ENCODE measurements around the gene CNN2. TPM values are rescaled to one million over a fixed set of nuclear protein-coding genes. Genes with fewer than 3 reads are reported as not detected.
A peak's percentile ranks its signal among the peaks of the same experiment; 100 is the strongest.
"Not testable (repeated sequence)": the region's sequence is repeated elsewhere in the genome, so short reads cannot be mapped to it uniquely, and the experiment has no call there.

The CNN2 gene
- total RNA-seq, 1 donor from 2014 or later = 69.8 TPM

DNA sequence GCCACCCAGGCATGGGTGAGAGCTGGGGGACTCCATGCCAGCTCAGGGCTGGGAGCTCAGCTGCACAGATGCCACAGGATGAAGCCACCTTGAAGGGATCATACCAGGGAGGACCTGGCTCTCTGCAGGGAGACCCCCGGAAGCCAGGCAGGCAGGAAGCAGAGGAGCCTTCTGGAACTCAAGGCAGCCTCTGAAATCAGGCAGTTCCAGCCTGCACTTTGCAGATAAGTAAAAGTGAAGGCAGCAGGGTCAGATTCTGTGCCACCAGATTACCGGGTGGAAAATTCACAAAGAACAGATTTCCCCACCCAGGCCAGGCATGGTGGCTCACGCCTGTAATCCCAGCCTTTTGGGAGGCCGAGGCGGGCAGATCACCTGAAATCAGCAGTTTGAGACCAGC is 8.0 kb upstream of the CNN2 start:
- DNase-seq = no peak
- ATAC-seq (ENCODE audit: poor library complexity) = no peak
- intact Hi-C loops (cut with DNase I) = no loop called here

DNA sequence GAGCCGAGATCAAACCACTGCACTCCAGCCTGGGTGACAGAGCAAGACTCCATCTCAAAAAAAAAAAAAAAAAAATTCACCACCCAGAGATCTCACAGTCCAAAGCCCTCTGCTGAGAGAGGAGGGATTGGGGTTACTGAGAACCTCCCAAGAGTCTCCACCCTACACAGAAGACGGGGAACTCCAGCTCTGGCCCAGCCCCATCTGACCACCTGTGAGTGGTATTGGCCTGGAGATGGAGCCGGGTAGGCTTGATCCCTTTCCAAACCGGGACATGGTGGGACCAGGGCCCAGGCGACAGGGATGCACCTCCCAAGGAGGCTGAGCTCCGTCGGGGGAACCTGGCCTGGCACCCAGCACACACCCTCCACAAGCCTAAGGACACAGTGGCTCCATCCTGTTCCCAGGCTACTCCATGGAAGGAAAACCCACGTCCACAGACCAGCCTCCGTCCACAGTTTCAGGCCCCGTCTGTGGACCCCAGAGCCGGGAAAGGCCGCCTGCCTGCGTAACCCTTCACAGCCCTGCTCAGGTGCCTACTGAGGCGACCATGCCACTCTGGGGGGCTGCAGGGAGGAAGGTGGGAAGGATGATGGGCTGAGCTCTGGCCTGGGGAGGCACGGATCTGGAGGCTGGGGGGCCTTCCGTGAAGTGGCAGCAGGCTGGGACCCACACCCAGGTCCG is 7.3 kb upstream of the CNN2 start:
- intact Hi-C loops (cut with DNase I) = no loop called here
- DNase-seq = no peak
- no peak for ATAC-seq (ENCODE audit: poor library complexity)

DNA sequence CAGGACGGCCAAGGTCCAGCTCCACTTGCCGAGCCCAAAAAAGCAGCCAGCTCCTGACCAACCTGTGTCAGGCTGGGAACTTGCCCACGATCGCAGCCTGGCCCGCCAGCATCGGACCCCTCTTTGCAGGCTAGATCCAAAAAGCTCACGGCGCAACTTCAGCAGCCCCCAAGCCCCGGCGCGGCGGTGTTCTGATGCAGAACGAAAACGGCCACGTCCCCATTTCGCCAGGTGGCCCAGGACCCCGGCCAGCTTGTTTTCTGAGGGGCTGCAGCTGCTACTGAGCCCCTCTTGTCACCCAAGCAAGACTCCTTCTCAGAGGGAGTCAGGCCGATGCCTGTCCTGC is 6.8 kb upstream of the CNN2 start:
- ATAC-seq (ENCODE audit: poor library complexity) (no peak), DNase-seq (no peak)
- intact Hi-C loops (cut with DNase I) = no loop called here

DNA sequence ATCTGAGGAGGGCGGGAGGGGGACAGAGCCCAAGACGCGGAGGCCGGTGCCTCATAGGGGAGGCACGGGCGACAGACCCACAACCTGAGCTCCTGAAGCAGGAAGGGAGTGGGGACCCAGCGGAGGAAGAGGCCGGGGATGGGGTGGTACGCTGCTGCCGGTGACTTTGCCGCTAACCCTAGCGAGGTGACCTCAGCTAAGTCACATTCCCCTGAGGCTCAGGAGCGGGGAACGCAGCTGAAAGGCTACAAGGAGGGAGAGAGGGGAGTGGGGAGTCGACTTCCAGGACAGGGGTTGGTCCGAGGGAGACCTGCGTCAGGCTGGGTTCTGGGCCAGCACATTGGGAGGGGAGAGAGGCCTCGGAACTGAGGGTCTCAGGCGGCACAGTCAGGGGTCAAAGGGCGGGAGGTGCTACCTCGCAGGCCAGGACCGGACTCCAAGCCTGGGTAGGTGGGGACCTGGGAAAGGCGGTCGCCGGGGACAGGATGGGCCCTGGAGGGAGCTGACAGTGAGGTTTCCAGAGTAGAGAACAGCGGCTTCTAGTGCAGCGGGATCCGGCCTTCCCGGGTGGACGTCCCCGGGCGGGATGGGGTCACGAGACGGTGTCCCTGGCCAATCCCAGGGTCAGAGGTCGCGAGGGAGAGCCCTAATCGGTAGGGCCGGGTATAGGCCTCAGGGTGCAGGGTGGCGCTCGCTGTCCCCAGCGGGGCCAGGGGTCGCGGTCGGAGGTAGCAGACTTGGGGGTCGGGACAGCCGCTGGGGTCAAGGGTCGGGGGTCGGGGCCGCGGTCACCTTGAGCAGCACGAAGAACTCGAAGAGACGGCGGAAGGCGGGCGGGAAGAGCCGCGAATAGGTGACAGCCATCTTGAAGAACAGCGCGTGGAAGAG is 6.2 kb upstream of the CNN2 start:
- intact Hi-C loops (cut with DNase I) = loop anchor here (5.0 to 10.0 kb wide), 2 partner anchors 82 to 215 kb away; partner anchors contain the start of genes CBARP and GPX4
- no peak for ATAC-seq (ENCODE audit: poor library complexity)
- peak; percentile 67 for DNase-seq

DNA sequence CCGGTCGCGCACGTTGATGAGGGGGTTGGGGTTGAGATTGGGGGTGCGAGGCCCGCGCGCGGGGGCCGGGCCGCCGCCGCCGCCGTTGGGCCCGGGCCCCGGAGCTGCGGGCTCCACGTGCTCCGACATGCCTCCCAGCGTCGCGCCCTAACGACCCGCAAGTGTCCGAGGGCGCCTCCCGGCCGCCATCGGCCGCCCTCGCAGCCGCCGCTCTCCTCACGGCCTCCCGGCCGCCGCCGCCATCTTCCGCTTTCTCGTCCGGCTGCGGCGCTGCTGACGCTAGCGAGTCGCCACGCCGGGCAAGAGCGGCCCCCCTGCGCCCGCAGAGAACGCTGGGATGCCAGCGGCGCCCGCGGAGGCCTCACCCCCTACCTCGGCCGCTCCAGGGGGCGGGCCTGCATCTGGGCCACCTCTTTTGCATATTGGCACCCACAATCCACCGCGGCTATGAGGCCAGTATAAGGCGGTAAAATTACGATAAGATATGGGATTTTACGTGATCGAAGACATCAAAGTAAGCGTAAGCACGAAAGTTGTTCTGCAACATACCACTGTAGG is 5.5 kb upstream of the CNN2 start, which contains the start of gene TMEM259:
TMEM259 (minus strand) TSS at position 256 of the 558 bp plus-strand sequence; CDS start at position 129, 127 bp downstream.
- ATAC-seq (ENCODE audit: poor library complexity) (peak; percentile 92), DNase-seq (peak; percentile 99)
- intact Hi-C loops (cut with DNase I) = loop anchor here (5.0 to 10.0 kb wide), 2 partner anchors 81 to 214 kb away; partner anchors contain the start of genes CBARP and GPX4

DNA sequence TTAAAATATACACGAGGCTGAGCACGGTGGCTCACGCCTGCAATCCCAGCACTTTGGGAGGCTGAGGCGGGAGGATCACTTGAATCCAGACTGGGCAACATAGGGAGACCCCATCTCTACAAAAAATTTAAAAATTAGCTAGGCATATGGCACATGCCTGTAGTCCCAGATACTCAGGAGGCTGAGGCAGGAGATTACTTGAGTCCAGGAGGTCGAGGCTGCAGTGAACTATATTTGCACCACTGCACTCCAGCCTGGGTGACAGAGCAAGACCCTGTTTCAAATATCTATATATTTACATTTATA is 2.6 kb upstream of the CNN2 start:
- intact Hi-C loops (cut with DNase I) = loop anchor here (5.0 to 10.0 kb wide), 2 partner anchors 78 to 211 kb away; partner anchors contain the start of genes CBARP and GPX4
- not testable (repeated sequence) for DNase-seq; ATAC-seq (ENCODE audit: poor library complexity)

DNA sequence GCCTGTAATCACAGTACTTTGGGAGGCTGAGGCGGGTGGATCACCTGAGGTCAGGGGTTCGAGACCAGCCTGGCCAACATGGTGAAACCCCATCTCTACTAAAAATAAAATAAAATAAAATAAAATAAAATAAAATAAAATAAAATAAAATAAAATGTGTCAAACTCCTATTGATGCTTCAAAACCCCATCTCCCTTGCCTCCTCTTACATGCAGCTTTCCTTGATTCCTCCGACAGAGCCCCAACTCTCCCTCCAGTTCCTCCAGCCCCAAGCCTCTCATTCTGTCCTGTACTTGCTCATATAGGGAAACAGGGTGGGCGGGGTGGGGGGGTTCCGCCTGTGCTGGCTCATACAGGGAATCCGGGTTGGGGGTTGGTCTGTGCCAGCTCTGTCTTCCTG is 1.3 kb upstream of the CNN2 start:
- DNase-seq; ATAC-seq (ENCODE audit: poor library complexity): not testable (repeated sequence)
- intact Hi-C loops (cut with DNase I) = loop anchor here (10.0 kb wide), 1 partner anchor 210 kb away; the partner anchor contains the start of gene CBARP

DNA sequence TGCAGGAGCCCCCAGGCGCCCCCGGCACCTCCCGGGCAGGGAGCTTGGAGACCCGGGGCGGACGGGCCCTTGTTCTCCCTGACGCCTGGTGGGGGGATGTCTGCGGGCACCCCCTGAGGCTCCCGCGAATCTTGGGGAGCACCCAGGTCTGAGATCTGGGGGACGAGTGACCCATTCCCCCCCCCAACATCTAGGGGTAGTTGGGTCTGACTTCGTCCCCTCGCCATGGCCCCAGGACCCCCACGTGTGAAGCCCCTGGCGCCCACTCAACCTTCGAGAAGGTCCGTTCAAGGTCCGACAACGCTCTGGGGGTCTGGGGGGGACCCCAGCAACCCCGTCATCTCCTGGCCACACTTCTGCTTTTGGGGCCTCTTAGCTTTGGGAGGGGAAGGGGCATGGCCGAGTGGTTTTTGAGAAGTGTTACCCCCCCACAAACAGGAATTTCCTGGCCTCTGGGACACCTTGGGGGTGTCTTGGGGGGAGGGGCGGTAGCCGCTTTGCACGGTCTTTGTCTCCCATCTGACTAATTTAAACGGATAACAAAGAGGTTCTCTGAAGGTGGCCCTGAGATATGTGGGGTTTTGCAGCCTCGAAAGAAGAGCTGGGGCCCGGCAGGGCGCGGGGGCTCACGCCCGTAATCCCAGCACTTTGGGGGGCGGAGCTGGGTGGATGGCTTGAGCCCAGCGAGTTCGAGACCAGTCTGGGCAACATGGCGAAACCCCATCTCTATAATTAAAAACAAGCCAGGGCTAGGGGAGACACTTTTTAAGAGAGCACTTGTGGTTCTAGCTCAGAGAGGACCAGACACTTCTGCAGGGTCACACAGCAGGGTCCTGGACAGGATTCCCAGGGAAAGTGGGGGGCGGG is 608 bp downstream of the CNN2 start:
- ATAC-seq (ENCODE audit: poor library complexity) = peak; percentile 3
- intact Hi-C loops (cut with DNase I) = loop anchor here (10.0 kb wide), 1 partner anchor 208 kb away; the partner anchor contains the start of gene CBARP
- no peak for DNase-seq

DNA sequence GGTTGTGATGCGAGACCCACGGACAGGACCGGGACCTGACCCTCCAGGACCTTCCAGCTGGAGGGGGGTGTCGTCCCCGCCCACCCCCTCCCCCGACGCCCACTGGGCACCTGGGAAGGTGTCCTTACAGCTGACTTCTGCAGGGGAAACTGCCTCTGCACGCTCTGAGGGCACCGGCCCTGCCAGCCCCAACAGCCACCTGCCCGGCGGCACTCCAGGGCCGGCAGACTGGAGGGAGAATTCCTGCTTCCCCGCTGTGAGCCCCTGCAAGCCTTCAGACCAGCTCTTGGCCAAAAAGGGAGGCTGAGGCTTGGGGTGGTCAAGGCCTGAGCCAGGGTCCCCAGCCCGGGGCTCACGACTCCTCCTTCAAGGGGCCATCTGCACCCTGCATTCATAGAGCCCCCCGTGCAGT is 1.2 kb downstream of the CNN2 start:
- ATAC-seq (ENCODE audit: poor library complexity) (peak; percentile 1), DNase-seq (no peak)
- intact Hi-C loops (cut with DNase I) = loop anchor here (10.0 kb wide), 1 partner anchor 207 kb away; the partner anchor contains the start of gene CBARP

DNA sequence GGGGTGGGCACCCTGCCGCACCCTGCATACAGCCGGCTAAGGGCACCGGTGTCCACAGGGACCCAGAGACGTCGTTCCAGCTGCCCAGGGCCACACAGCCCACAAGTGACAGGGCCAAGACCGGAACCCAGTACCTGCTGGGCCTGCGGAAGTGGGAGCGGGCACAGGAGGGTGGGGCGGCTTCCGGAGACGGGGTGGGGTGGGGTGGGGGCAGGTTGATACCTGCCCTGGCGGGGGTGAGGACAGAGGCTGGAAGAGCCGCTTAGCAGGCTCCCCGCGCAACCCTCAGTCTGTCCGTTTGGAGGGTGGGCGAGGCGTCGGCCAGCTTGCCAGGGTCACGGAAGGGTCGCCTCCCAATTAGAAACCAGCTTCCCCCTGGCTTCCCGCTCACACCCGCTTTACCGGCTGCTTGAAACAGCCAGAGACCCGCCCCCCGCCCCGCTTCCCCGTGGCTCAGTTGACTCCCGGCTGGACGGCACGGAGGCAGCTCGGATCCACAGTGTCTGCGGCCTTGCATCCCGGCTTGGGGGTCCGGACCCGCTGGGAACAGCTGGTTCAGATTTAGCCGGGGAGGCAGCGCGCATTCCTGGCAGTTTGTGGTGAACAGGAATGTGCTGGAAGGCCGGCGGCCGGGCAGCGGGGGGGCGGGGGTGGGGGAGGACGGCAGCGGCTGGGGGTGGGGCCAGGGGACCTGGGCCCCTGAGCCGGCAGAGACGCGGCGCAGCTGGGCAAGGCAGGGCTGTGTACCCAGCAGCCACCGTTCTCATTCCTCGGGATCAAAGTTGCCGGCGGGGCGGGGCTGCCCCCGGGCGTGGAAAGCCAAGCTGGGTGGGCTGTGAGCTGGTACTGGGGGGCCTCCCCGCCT is 1.9 kb downstream of the CNN2 start:
- intact Hi-C loops (cut with DNase I) = loop anchor here (10.0 kb wide), 1 partner anchor 207 kb away; the partner anchor contains the start of gene CBARP
- DNase-seq (peak; percentile 75), ATAC-seq (ENCODE audit: poor library complexity) (peak; percentile 70)

DNA sequence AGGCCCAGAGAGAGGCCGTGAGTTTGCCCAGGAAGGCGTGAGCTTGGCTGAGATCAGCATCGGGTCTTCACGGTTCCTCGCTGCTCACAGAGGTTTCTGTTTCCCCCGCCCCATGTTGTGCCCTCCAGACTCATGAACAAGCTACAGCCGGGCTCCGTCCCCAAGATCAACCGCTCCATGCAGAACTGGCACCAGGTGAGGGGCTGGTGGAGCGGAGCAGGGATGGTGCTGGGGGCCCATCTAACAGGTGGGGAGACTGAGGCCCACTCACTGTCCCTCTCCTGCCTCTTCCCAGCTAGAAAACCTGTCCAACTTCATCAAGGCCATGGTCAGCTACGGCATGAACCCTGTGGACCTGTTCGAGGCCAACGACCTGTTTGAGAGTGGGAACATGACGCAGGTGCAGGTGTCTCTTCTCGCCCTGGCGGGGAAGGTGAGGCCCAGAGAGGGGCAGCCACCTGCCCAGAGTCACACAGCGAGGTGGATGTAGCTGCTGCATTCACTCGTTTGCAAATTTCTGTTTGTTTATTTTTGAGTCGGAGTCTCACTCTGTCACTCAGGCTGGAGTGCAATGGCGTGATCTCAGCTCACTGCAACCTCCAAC is 6.0 kb downstream of the CNN2 start:
- intact Hi-C loops (cut with DNase I) = no loop called here
- ATAC-seq (ENCODE audit: poor library complexity) = no peak
- DNase-seq = no peak

DNA sequence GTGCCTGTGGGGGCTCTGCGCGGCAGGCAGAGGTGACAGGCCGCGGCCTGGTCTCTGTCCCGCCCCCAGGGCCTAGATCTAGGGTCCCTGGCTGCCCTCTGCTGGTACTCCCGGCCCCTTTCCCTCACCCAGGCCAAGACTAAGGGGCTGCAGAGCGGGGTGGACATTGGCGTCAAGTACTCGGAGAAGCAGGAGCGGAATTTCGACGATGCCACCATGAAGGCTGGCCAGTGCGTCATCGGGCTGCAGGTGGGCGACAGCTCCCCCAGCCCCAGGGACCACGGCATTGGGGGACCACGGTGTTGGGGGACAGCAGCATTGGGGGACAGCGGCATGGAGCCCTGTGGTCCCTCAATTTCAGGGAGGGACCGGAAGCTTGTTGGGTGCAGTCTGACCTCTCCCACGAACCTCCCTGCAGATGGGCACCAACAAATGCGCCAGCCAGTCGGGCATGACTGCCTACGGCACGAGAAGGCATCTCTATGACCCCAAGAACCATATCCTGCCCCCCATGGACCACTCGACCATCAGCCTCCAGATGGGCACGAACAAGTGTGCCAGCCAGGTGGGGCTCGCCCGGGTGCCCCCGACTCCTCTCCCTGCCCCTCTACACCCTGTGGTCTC is 9.7 kb downstream of the CNN2 start:
- intact Hi-C loops (cut with DNase I) = no loop called here
- ATAC-seq (ENCODE audit: poor library complexity) (no peak), DNase-seq (no peak)

DNA sequence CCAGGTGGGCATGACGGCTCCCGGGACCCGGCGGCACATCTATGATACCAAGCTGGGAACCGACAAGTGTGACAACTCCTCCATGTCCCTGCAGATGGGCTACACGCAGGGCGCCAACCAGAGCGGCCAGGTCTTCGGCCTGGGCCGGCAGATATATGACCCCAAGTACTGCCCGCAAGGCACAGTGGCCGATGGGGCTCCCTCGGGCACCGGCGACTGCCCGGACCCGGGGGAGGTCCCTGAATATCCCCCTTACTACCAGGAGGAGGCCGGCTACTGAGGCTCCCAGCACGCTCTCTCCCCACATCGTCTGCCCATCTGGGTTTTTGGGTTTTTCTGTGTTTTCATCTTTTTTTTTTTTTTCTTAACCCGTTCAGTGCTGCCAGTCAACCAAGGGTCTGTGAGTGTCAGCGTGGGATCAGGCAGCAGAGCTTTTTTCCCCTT is 11.2 kb downstream of the CNN2 start:
- intact Hi-C loops (cut with DNase I) = no loop called here
- DNase-seq (no peak), ATAC-seq (ENCODE audit: poor library complexity) (no peak)

DNA sequence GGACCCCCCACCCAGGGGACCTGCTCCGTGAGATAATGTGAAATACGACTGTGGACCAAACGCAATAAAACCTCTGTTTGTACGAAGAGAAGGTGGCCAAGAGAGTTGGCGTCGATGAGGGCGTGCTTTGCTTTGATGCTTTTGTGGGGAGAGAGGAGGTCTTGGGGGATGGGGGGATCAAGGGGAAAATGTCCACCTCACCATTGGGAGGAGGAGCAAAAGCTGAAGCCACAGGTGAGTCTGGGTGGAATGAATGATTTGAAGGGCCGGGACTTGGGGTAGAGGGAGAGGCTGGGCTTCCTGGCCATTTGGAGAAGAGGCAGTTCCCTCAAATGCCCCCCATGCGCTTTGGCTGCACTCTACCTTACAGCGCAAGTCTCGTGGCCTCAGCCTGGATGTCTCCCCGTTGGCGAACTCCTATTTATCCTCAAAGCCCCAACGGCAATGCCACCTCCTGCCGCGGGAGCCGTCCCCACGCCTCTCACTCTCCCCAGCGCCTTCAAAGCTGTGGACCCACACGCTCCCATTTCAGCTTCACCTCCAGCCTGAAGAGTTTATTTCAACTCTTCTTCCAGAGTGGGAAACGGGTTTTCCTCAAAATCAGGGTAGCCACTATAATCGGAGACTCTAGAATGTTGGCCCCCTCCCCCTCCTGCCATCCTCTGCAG is 12.7 kb downstream of the CNN2 start:
- intact Hi-C loops (cut with DNase I) = no loop called here
- no peak for ATAC-seq (ENCODE audit: poor library complexity)
- no peak for DNase-seq

DNA sequence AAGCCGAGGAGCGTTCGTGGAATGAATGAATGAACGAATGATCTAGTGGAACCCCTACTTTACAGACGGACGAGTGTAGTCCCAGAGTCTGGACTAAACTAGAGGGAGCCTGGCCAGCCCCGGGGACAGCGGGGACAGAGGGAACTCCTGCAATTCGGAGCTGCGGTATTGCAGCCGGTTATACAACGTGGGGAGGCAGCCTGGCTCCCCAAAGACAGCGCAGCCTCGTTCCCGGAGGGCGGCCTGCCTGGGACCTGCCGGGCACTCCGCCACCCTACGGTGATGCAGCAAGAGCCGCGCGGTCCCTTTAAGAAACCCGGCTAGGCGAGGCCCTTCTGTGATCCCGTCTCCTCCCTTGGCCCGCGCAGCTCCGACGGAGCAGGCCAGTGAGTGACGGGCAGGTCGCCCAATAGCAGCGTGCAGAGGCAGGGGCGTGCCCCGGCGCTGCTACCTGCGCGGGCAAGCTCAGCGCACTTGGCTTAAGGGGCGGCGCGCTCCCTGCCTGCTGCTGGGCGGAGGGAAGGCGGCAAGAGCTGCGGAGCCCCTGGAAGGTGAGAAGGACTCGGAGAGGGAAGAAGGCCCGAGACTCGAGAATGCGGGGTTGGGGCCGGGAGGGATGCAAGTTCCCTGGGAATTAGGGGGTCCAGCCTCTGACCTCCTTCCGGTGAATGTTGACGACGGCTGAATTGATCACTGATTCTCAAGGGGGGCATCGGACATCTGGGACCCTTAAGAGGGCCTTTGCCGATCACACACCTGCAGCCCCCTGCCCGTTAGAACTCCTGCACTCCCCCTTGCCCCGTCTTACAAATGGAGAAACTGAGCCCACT is 13.5 kb downstream of the CNN2 start, which contains the start of gene ABCA7:
ABCA7 (plus strand) TSS at position 462 of the 830 bp plus-strand sequence. CDS start 1,255 bp downstream, outside the sequence.
- DNase-seq = peak; percentile 99
- intact Hi-C loops (cut with DNase I) = no loop called here
- peak; percentile 95 for ATAC-seq (ENCODE audit: poor library complexity)
